ENCODE results near the gene KCTD4. TPM values are rescaled to one million over a fixed set of nuclear protein-coding genes. Genes with fewer than 3 reads are reported as not detected.

Gene KCTD4
- total RNA-seq, 4 donors from 2014 or later = not detected

DNA sequence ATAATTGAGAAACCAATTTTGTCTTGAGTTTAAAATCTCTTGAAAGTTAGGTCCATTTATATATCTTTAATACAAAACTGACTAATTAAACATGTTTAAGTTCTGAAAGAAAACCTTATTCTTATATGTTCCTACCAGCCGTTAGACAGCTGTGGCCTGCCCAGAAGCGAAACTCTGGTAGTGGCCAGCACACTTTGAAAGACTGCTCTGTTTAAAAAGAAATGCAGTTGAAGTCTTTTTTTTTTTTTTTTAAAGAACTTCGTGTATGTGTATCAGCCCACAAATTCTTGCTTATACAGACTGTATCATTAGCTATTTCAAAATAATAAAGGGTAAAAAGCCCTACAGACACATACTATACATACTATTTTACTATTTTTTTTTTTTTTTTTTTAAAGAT lies 34.0 kb downstream of the KCTD4 start:
- ATAC-seq (no peak), DNase-seq (no peak)
- TF ChIP-seq, protein P1, sequence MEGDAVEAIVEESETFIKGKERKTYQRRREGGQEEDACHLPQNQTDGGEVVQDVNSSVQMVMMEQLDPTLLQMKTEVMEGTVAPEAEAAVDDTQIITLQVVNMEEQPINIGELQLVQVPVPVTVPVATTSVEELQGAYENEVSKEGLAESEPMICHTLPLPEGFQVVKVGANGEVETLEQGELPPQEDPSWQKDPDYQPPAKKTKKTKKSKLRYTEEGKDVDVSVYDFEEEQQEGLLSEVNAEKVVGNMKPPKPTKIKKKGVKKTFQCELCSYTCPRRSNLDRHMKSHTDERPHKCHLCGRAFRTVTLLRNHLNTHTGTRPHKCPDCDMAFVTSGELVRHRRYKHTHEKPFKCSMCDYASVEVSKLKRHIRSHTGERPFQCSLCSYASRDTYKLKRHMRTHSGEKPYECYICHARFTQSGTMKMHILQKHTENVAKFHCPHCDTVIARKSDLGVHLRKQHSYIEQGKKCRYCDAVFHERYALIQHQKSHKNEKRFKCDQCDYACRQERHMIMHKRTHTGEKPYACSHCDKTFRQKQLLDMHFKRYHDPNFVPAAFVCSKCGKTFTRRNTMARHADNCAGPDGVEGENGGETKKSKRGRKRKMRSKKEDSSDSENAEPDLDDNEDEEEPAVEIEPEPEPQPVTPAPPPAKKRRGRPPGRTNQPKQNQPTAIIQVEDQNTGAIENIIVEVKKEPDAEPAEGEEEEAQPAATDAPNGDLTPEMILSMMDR (IDR thresholded peaks at IDR 0.05 in 4 of 5, conservative IDR thresholded peaks at IDR 0.05 in 1 of 5) = no peak
- no peak for TF ChIP-seq POLR2A (IDR thresholded peaks at IDR 0.05)
- H3K36me3 ChIP-seq = no peaks in the 10 kb centered on the region
- H3K4me3 ChIP-seq = no peak overlapping the region
- in situ Hi-C loops (cut with MboI; ENCODE audit: low sequenced_read_pairs in 4 of 4) = no loop called here
- H3K27ac ChIP-seq = no peak overlapping the region
- intact Hi-C loops (cut with DNase I; ENCODE audit: low total_unique reads) = no loop called here
- no peaks in the 10 kb centered on the region for H3K4me1 ChIP-seq
- H3K27me3 ChIP-seq = no peaks in the 10 kb centered on the region
- H3K9me3 ChIP-seq = no peaks in the 10 kb centered on the region

DNA sequence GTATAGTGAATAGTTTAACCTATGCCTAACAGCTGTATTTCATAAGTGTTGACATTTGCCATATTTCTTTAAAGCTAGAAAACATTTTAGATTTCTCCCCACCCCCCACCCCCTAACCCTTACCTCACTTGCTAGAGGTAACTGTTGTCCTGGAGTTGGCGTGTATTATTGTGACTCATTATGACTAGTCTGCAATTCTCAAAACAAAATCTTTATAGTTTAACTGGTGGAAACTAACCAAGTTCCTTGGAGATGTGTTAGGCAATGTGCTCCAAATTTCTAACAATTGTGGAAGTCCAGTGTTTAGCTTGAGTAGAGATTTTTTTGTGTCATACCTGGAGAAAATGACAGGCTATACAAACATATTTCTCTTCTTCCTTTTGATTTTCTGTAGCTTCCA lies 38.0 kb downstream of the KCTD4 start:
- H3K9me3 ChIP-seq = no peaks in the 10 kb centered on the region
- no peaks in the 10 kb centered on the region for H3K27me3 ChIP-seq
- H3K4me3 ChIP-seq = no peak overlapping the region
- in situ Hi-C loops (cut with MboI; ENCODE audit: low sequenced_read_pairs in 4 of 4) = no loop called here
- no peak for DNase-seq
- peaks cover 0 to 3% of the 10 kb centered on the region in 2 donors for H3K36me3 ChIP-seq
- intact Hi-C loops (cut with DNase I; ENCODE audit: low total_unique reads) = no loop called here
- ATAC-seq = no peak
- H3K27ac ChIP-seq = no peak overlapping the region
- H3K4me1 ChIP-seq = no peaks in the 10 kb centered on the region
- TF ChIP-seq, protein P1 (IDR thresholded peaks at IDR 0.05 in 4 of 5, conservative IDR thresholded peaks at IDR 0.05 in 1 of 5) = no peak
- TF ChIP-seq POLR2A (IDR thresholded peaks at IDR 0.05) = no peak

GRCh38 chr13:45162194-45162593 lies 38.7 kb downstream of the KCTD4 start:
- intact Hi-C loops (cut with DNase I; ENCODE audit: low total_unique reads) = no loop called here
- H3K9me3 ChIP-seq = no peaks in the 10 kb centered on the region
- no peaks in the 10 kb centered on the region for H3K4me1 ChIP-seq
- no peak for TF ChIP-seq POLR2A (IDR thresholded peaks at IDR 0.05)
- TF ChIP-seq, protein P1 (IDR thresholded peaks at IDR 0.05 in 4 of 5, conservative IDR thresholded peaks at IDR 0.05 in 1 of 5) = no peak
- ATAC-seq (no peak), DNase-seq (no peak)
- in situ Hi-C loops (cut with MboI; ENCODE audit: low sequenced_read_pairs in 4 of 4) = no loop called here
- no peak overlapping the region for H3K4me3 ChIP-seq
- H3K36me3 ChIP-seq = peaks cover 0 to 5% of the 10 kb centered on the region in 2 donors
- no peak overlapping the region for H3K27ac ChIP-seq
- no peaks in the 10 kb centered on the region for H3K27me3 ChIP-seq

- Histone ChIP-seq H3K4me1 (peaks cover 0 to 9% of the 10 kb centered on the region in 2 donors), H3K27ac (no peak overlapping the region), H3K4me3 (no peak overlapping the region), H3K27me3 (no peaks in the 10 kb centered on the region), H3K36me3 (peaks cover 0 to 5% of the 10 kb centered on the region in 2 donors), H3K9me3 (no peaks in the 10 kb centered on the region)
- TF ChIP-seq, protein P1 (IDR thresholded peaks at IDR 0.05 in 4 of 5, conservative IDR thresholded peaks at IDR 0.05 in 1 of 5) = no peak
- no peak for TF ChIP-seq POLR2A (IDR thresholded peaks at IDR 0.05)
- in situ Hi-C loops (cut with MboI; ENCODE audit: low sequenced_read_pairs in 4 of 4) = no loop called here
- intact Hi-C loops (cut with DNase I; ENCODE audit: low total_unique reads) = no loop called here
- ATAC-seq (no peak), DNase-seq (no peak)
These were observed 44.1 kb downstream of the KCTD4 start for GRCh38 chr13:45156565-45157361.

All from gastrocnemius medialis (tissue), 4 donors.